IPS-18c (cell line): ENCODE results near the gene GRM5.
"Not testable (repeated sequence)": the region's sequence is repeated elsewhere in the genome, so short reads cannot be mapped to it uniquely, and the experiment has no call there.

Experiments
- H3K4me3 ChIP-seq: 2 replicates; pipeline ENCODE4 v1.7.0; 2013; ENCODE audit warnings: low read depth, mild to moderate bottlenecking, low read length, moderate library complexity; ENCODE audit not compliant: insufficient read depth
- H3K9me3 ChIP-seq: one replicate; pipeline ENCODE4 v1.6.1; 2013; ENCODE audit warnings: mild to moderate bottlenecking, low read length, moderate library complexity; ENCODE audit not compliant: control insufficient read depth, insufficient read depth

GRM5 gene

GRCh38 chr11:89015614-89016013 is 50.2 kb downstream of the GRM5 start:
- Histone ChIP-seq H3K9me3 (no peaks in the 10 kb centered on the region), H3K4me3 (no peak overlapping the region)

GRCh38 chr11:89000852-89001251 is 64.9 kb downstream of the GRM5 start:
- not testable (repeated sequence) for H3K9me3 ChIP-seq, H3K4me3 ChIP-seq

- no peaks in the 10 kb centered on the region for H3K9me3 ChIP-seq
These were observed 86.1 kb downstream of the GRM5 start for GRCh38 chr11:88979641-88980040.

DNA sequence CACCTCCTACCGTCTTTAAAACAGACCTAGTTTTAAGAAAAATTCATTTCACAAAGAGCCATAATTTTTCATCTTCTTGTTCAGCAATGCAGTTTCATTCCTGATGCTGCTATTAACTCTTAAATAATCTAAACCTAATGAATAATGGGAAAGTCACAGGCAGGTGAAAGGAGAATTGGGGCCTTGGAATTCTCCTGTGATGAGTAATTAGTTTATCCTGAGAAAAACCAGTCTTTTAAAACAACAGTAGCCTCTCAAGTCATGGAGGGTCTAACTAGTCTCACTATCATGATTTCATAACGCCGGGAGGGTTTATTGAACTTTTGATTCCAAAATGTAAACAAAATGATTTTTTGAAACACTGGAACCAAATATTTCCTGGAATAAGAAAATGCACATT is 86.8 kb downstream of the GRM5 start:
- not testable (repeated sequence) for H3K4me3 ChIP-seq, H3K9me3 ChIP-seq

More at GRCh38 chr11:88979641-88980040, 86.1 kb downstream of the GRM5 start:
- H3K4me3 ChIP-seq = no peak overlapping the region

DNA sequence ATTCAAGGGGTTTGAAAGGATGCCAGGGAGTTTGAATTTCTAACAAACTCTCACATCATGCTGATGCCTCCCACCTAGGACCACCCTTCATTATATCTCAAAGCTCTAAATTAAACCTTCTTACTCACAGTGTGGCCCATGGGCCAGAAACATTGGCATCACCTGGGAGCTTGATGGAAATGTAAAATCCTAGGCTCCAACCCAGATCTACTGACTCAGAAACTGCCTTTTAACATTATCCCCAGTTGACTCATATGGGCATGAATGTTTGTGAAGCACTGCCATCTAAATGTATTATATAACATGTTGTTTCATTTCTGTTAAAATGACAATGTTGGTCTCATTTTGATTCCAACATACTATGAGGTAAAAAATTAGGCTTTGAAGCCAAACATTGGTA is 90.3 kb downstream of the GRM5 start:
- H3K9me3 ChIP-seq, H3K4me3 ChIP-seq: not testable (repeated sequence)

DNA sequence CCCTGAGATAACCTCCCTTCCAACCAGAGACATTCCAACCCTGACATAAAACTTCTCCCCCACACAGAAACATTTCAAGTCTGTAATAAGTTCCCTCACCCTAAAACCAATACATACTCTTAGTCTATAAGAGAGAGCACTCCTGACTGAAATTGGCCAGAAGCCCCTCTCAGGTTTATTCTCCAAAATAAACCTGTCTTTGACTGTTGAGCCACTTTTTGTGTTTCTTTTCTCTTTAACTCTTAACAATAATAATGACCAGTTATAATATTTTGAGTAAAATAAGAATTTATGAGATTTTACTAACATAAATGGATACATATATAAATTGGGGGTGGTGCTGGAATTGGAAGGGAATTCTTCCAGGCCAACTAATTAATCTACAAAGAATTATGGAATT is 93.6 kb downstream of the GRM5 start:
- H3K4me3 ChIP-seq = no peak overlapping the region

GRCh38 chr11:88961621-88962020 is 104.2 kb downstream of the GRM5 start:
- H3K9me3 ChIP-seq, H3K4me3 ChIP-seq: not testable (repeated sequence)

More for the DNA sequence above, 93.6 kb downstream of the GRM5 start:
- peaks cover 2% of the 10 kb centered on the region for H3K9me3 ChIP-seq

GRCh38 chr11:88959857-88960256 is 105.9 kb downstream of the GRM5 start:
- not testable (repeated sequence) for H3K9me3 ChIP-seq

GRCh38 chr11:88950975-88951374 is 114.8 kb downstream of the GRM5 start:
- Histone ChIP-seq H3K9me3 (no peaks in the 10 kb centered on the region), H3K4me3 (no peak overlapping the region)

More at GRCh38 chr11:88959857-88960256, 105.9 kb downstream of the GRM5 start:
- H3K4me3 ChIP-seq = not testable (repeated sequence)

DNA sequence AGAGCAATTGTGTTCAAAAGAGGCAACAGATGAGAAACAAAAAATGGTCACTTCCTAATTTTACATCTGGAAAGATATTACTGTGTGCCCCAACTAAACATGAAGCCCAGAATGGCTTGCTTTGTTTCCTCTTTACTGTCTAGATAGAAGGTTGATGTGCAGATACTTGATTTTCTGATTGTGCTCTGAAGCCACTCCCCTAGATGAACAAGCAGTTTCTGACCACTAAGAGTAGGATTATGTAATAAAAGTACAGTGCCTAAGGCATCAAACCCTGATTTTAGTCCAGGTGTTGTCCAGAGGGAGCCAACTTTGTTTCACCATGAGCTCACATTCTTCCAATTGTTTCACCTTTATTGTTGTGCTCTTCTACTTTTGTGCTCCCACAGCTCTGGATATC is 116.9 kb downstream of the GRM5 start:
- H3K4me3 ChIP-seq, H3K9me3 ChIP-seq: not testable (repeated sequence)

DNA sequence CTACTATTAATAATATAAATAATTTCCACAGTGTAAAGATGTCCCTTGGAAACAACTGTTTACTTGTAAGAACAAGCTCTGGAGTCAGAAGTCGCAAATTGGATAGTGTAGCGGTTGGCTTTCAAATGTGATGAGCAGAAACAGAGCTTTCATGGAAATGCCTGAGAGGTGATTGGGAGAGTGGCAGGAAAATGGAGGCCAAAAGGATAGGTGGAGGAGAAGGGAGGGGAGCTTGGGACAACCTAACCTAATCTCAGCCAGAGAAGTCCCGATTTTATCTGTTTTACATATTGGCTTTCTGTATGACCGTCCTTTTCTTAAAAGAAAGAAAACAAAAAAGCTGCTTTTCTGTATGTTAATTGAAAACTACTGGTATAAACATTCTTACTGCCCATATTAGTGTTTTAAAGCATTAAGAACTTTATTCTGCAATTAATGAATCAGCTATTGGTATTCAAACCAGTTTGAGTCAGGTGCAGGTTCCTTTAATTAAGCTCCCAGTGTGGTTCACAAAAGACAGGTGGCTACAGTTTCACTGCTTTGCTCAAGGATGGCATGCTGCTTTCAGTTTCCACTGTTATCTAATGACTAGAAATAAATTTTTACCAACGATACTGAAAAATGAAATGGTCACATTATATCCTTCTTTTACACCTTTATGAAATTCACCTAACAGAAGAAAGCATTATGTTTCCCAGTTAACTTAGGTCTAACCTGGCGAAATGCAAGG is 117.8 kb downstream of the GRM5 start:
- H3K9me3 ChIP-seq, H3K4me3 ChIP-seq: not testable (repeated sequence)

- not testable (repeated sequence) for H3K4me3 ChIP-seq, H3K9me3 ChIP-seq
These were observed 136.1 kb downstream of the GRM5 start for GRCh38 chr11:88929665-88930064.

- H3K9me3 ChIP-seq, H3K4me3 ChIP-seq: not testable (repeated sequence)
These were observed 148.7 kb downstream of the GRM5 start for GRCh38 chr11:88917065-88917464.

- no peak overlapping the region for H3K4me3 ChIP-seq
- H3K9me3 ChIP-seq = no peaks in the 10 kb centered on the region
These were observed 156.3 kb downstream of the GRM5 start for GRCh38 chr11:88909500-88909899.

DNA sequence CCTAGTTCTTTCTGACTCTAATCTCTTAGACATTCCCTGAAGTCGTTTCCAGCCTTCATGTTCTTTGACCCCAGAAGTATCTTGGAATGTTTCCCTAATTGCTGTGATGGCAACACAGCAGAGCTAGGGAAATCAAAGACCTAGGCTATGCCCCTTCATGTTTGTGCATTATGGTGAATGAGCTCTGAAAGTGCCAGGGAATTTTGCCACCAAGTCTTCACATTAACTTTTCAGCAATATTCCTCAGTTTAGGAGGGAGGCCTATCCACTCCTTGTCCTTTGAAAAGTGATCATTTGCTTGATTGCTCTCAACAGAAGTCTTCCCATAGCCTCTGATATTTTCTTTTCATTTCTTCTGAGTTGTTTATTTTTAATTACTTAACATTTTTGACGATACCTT is 164.3 kb downstream of the GRM5 start:
- not testable (repeated sequence) for H3K9me3 ChIP-seq, H3K4me3 ChIP-seq

DNA sequence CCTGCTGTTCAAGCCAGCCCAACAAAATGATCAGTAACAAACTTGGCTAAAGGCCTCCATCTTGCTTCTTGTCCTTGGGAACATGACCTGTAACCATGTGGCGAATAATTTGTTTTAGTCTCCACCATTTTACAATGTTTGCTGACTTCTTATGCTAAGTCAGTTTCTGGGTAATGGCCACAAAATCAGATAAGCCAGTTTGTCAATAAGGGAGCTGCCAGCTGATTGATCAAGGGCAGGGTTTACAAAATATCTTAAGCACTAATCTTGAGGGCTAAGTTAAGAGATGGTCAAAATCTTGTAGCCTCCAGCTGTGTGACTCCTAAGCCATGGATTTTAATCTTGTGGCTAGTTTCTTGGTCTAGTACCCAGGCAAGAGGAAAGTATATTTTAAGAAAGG is 176.9 kb downstream of the GRM5 start:
- H3K9me3 ChIP-seq, H3K4me3 ChIP-seq: not testable (repeated sequence)

- Histone ChIP-seq H3K9me3 (peaks cover 4% of the 10 kb centered on the region), H3K4me3 (no peak overlapping the region)
These were observed 179.0 kb downstream of the GRM5 start for GRCh38 chr11:88886796-88887195.

DNA sequence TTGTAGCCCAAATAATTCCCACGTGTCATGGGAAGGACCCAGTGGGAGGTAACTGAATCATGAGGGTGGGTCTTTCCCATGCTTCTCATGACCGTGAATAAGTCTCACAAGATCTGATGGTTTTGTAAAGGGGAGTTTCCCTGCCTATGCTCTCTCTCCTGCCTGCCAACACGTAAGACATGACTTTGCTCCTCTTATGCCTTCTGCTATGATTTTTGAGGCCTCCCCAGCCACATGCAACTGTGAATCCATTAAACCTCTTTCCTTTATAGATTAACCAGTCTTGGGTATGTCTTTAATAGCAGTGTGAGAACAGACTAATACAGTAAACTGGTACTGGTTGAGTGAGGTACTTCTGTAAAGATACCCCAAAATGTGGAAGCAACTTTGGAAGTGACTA is 183.0 kb downstream of the GRM5 start:
- not testable (repeated sequence) for H3K9me3 ChIP-seq, H3K4me3 ChIP-seq

DNA sequence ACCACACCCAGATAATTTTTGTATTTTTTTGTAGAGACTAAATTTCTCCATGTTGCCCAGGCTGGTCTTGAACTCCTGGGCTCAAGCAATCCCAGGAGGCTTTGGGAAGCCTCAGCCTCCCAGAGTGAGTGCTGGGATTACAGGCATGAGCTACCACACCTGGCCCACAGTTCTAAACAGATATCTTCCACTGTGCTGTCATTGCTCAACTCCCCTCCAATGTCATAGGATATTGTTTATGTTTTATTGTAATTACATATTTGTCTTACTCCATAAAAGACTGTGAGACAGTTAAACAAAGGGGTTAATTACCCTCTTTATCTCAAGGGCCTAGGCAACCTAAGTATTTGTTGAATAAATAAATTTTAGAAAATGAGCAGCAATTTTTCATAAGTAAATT is 204.2 kb downstream of the GRM5 start:
- Histone ChIP-seq H3K4me3 (no peak overlapping the region), H3K9me3 (no peaks in the 10 kb centered on the region)
